GM12875 (cell line): Measurements from ENCODE around the gene RNF123.

Experiments
- H3K4me3 ChIP-seq: one replicate; pipeline ENCODE4 v1.5.1; 2011; ENCODE audit warnings: low read depth, low read length, control low read depth
- CTCF ChIP-seq: IDR thresholded peaks from 2 replicates; pipeline ENCODE4 v1.5.1; 2011; ENCODE audit warnings: low read depth, mild to moderate bottlenecking, control low read depth, inconsistent platforms, low read length, moderate library complexity, borderline replicate concordance; ENCODE audit not compliant: insufficient read depth

RNF123 gene

GRCh38 chr3:49721596-49721895 is 32.2 kb downstream of the RNF123 start:
- TF ChIP-seq CTCF: no peak
- no peak overlapping the region for H3K4me3 ChIP-seq

GRCh38 chr3:49721896-49722781 is 32.8 kb downstream of the RNF123 start:
- no peak for TF ChIP-seq CTCF
- peak overlapping the region; percentile 100 for H3K4me3 ChIP-seq

- peak overlapping the region; percentile 100 for H3K4me3 ChIP-seq
- TF ChIP-seq CTCF: no peak
Observed at GRCh38 chr3:49722896-49723295, 33.5 kb downstream of the RNF123 start.

- TF ChIP-seq CTCF: no peak
- H3K4me3 ChIP-seq: peak overlapping the region; percentile 100
Observed at GRCh38 chr3:49723296-49723627, 33.9 kb downstream of the RNF123 start.

- peak within 1 kb of the TSS; percentile 100 for H3K4me3 ChIP-seq
- no peak for TF ChIP-seq CTCF
Observed at GRCh38 chr3:49723628-49724551, 34.5 kb downstream of the RNF123 start, which contains the start of gene GMPPB. TSS of gene GMPPB (minus strand) at chr3:49723951. CDS start at chr3:49723726, 225 bp downstream.

- H3K4me3 ChIP-seq: peak overlapping the region; percentile 67
- no peak for TF ChIP-seq CTCF
Observed at GRCh38 chr3:49724586-49724985, 35.2 kb downstream of the RNF123 start.
